NCI-H187 (cell line): ENCODE results near the gene IL10RA.
A peak's percentile ranks its signal among the peaks of the same experiment; 100 is the strongest.
"Not testable (repeated sequence)": the region's sequence is repeated elsewhere in the genome, so short reads cannot be mapped to it uniquely, and the experiment has no call there.

ENCODE experiments used
- DNase-seq, 2 experiments: peaks; one replicate each; lab custom pipeline; 2025; lab: John Stamatoyannopoulos, UW

IL10RA gene

DNA sequence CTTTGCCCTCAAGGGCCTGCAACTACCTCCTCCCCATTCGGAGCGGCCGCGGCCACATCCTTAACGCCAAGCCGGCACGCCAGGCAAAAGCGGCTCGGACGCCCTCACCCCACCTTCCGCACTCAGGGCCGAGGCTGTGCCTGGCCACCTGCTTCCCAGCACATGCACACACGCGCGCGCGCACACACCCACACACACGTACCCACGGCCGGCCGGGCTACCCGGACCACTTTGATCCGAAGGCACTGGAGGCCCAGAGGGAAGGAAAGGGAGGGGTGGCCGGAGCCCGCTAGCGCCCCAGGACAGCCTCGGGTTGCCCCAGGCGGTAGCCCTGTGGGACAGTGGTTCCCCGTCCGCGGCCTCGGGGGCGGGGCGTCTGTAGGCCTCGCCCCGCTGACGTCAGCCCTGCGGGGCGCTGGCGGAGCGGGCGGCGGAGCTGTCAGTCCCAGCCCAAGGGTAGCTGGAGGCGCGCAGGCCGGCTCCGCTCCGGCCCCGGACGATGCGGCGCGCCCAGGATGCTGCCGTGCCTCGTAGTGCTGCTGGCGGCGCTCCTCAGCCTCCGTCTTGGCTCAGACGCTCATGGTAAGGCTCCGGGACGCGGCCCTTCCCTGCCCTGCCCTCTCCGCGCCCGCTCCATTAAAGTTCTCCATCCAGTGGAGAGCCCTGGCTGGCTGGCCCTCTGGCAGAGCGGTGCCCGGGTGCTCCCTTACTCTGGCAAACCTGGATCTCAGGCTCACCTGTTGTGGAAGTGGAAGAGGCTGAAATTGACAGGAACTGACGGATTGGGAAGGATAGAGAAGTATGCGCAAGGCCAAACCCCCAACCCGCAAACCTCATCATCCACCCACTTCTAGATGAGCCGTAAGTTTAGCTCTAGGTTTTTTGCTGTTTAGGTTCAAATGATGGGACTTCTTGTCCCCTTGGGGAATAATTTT, at the start of gene IL10RA:
Gene IL10RA, plus strand, starts transcription at position 442 of the 935 bp plus-strand sequence. Its CDS starts 74 bp downstream, at position 516.
- peak; percentile 13 to 45 for DNase-seq

DNA sequence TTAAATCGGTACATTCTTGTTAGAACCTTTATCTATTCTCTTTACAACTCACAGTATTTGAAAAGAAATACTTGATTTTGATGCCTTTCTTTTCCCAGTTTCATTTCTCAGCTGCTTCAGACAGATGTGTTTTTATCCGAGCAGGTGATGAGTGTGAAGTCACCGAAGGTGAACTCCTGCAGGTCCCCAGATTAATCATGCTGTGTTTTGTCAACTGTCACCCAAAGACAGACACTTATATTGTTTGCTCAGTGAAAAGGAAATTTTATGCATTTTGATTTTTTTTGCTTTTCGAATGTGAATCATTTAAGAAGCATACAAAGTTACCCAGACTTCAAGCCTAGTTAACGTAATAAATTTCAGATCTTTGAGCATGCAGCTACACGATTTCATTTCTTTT, 49.2 kb upstream of the IL10RA start:
- DNase-seq, result no peak

- DNase-seq, result no peak
Measured at GRCh38 chr11:117940736-117941135, 45.5 kb upstream of the IL10RA start.

GRCh38 chr11:117941163-117941707, 45.0 kb upstream of the IL10RA start:
- DNase-seq, result no peak

DNA sequence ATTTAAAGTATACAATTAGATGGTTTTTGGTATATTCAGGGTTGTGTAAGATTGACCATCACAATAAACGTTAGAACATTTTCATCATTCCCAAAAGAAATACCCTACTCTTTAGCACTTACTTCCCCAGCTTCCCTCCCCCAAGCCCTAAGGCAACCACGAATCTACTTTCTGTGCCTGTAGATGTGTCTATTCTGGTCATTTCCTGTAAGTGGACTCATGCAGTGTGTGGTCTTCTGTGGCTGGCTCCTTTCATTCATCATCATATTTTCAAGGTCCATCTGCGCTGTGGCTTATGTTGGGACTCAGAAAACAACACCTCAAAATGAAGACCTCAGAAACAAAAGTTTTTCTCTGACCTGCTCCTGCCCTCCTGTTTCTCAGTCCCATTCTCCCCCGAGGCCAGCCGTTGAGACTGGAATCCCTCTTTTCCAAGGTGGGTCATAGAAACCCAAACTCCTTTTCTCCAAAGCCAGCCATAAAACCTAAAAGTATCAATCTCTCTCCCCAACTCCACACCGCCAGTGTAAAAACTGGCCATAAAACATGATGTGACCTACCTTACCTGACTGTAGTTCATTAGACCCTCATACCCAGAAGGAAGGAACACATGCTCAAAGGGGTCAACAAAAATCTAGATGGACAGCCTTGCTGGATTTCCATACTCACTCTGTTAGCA, 44.1 kb upstream of the IL10RA start:
- no peak for DNase-seq

DNA sequence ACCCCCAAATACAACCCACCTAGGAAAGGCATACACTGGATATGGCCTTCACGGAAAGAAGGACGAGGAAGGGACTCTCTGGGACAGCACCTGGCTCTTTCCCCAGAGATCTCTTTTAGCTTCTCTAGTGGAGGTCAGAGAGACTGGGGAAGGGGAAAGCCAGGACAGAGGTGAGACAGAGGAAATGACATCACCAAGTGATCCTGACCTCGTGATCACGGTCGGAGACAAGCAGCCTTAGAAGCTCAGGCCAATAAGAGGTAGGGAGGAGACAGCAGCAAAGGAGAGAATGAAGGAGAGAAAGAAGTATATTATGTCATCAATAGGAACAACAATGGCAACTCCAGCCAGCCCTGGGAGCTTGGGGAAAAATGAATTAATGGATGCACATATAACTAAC, 41.6 kb upstream of the IL10RA start:
- no peak for DNase-seq

DNA sequence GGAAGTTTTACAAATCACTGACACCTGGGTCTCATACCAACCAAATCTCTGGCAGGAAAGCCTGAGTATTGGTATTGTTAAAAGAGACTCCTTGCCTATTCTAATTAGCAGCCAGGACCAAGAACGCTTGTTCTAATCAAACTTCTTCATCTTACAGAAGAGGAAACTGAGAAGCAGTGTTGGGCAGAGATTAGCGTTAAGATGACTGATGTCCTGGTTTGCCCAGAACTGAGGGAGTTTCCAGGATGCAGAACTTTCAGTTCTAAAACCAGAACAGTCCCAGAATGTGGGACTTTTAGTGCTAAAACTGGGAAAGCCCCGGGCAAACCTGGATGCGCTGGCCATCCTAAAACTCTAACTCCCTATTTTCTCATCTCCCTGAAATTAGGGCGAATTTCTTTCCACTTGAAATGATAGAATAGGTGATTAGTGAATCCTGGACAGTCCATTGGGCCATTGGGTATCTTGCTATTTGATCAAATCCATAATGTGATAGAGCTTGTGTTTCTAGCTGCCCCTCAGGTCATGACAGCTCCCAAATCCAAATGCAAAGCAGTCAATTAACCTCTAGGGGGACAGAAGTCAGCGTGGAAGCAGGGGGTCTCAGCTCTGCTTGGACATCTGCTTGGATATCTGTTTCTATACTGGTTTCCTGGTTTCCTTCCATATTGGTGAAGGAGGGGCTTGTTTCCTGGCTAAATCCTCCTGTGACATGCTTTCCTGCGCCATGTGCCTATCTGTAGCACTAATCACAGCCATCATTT, 41.0 kb upstream of the IL10RA start:
- no peak for DNase-seq

- no peak for DNase-seq
Measured at GRCh38 chr11:117946156-117946841, 39.9 kb upstream of the IL10RA start.

- DNase-seq, result peak; percentile 71 to 72
Measured at GRCh38 chr11:117946842-117947526, 39.2 kb upstream of the IL10RA start.

DNA sequence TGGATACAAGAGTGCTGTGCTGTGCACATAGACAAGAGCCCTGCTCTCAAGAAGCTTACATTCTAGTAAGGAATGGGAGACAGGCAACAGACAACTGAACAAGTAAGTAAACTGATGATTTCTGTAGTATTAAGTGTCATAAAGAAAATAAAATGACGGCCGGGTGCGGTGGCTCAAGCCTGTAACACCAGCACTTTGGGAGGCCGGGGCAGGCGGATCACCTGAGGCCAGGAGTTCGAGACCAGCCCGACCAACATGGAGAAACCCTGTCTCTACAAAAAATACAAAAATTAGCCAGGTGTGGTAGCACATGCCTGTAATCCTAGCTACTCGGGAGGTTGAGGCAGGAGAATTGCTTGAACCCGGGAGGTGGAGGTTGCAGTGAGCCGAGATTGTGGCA, 38.4 kb upstream of the IL10RA start:
- DNase-seq, result not testable (repeated sequence)

GRCh38 chr11:117948466-117948865, 37.7 kb upstream of the IL10RA start:
- not testable (repeated sequence) for DNase-seq

GRCh38 chr11:117949062-117949461, 37.1 kb upstream of the IL10RA start:
- no peak for DNase-seq

DNA sequence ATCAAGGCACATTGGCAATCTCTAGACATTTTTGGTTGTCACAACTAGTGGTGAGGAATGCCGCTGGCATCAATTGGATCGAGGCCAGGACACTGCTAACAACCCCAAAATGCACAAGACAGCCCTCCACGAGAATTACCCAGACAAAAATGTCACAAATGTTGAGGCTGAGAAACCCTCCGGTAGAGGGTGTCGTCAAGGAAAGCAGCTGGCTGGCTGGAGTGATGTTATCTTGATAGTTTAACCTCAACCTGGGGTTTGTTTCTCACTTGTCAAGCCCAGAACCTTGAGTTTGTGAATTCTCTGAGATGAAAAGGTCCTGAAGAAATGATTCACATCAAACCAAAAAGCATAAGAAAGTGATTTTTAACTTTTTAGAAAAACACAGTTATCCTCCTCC, 35.9 kb upstream of the IL10RA start:
- DNase-seq, result no peak

DNA sequence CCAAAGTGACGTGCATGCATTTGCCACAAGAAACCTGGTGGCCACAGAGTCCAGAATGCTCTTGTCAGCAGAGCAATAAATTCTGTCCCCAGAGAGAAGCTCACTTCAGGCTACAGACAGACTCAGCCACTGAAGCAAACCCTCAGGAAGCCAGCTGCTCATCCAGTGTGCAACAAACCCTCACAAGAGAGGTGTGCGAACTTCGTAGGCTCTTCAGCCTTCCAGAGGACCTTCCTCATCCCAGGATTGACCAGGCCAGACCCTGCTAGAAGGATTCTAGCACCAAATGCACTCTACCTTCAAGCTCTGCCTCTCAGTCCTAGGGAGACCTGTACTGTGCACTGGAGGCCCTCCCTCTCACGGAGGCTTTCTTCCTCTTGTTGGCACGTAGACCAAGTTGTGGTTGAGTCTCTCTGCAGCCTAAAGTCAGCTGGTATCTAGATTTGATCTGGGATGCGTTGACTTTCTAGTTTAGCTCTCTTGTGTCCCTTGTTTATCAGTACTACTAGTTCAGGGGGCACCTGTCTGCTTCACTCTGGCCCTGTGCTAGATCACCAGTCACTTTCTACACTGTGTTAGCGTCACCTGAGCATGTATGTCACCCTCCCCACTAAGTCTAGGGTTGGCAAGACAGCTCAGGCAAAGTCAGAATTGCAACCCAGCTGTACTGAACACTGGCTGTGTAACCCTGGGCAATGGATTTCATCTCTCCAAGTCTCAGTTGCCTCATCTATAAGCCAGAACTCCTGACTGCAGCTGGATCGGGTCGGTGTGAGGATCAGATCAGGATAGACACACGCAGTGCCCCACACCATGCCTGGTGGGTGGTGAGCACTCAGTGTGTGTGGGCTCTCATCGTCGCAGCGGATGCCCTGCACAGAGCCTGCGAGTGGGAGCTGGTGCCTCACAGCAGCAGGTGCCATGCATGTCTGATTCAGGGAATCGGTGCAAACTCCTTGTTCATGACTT, 34.9 kb upstream of the IL10RA start:
- DNase-seq, result no peak

GRCh38 chr11:117953024-117953671, 33.0 kb upstream of the IL10RA start:
- no peak for DNase-seq

- DNase-seq, result no peak
Measured at GRCh38 chr11:117958949-117959348, 27.2 kb upstream of the IL10RA start.

GRCh38 chr11:117959438-117960149, 26.6 kb upstream of the IL10RA start:
- DNase-seq, result no peak

DNA sequence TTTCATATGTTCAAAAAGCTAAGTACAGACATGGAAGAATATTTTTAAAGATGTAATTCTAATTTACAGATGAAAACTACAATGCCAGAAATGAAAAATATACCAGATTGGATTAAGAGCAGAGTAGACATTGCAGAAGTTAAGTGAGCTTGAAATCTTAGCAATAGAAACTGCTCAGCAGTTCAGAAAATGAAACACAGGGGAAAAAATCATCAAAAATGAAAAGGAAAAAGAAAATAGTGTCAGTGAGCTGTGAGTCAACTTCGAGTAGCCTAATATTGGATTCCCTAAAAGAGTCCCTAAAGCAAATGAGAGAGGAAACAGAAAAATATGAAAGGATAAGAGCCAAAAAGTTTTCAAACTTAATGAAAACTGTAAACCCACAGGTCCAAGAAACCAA, 25.8 kb upstream of the IL10RA start:
- no peak for DNase-seq

- DNase-seq, result no peak
Measured at GRCh38 chr11:117961896-117962295, 24.3 kb upstream of the IL10RA start.
